A549 (cell line): ENCODE results near the gene SYTL3. TPM values are rescaled to one million over a fixed set of nuclear protein-coding genes. Genes with fewer than 3 reads are reported as not detected.

ENCODE experiments used
- ATAC-seq, 2 experiments: fragments of 200-7000 bp in 1 of 2; fragments of >200 bp in 1 of 2; cut with Nextera tagmentation in 1 of 2; cut with Tn5 transposase in 1 of 2; 3 replicates each; pipeline versions ENCODE4 v1.8.0 to v1.9.1; 2018 to 2020; ENCODE audit warnings: mild to moderate bottlenecking in 1 of 2, moderate library complexity in 1 of 2
- CTCF ChIA-PET: fragments of 300-600 bp; sonication (Branson Sonifier 250); formaldehyde crosslinking; extraction: SDS; loops from one replicate; lab custom pipeline; 2021; ENCODE audit warnings: antibody characterized with exemption, inconsistent platforms; lab: Yijun Ruan, JAX
- POLR2A ChIA-PET: fragments of 350-600 bp; formaldehyde crosslinking; extraction: SDS; loops from one replicate; lab custom pipeline; 2021; ENCODE audit warnings: antibody characterized with exemption, inconsistent platforms; lab: Yijun Ruan, JAX
- DNase-seq, 2 experiments: peaks; one replicate each; pipeline versions ENCODE4 v3.0.0 to v3.0.0-alpha.2; 2011 to 2016; ENCODE audit warnings: low read depth in 1 of 2, low spot score in 1 of 2
- FAIRE-seq: peaks from 2 replicates; lab custom pipeline; 2011; peaks lifted over from hg19 to GRCh38; lab: Jason Lieb, UNC
- H3K27ac ChIP-seq, 2 experiments: fragments of >200 bp; sonication (Bioruptor Twin); formaldehyde crosslinking; 3 replicates each; pipeline ENCODE4 v1.5.1; 2016 to 2017
- H3K4me1 ChIP-seq: fragments of >200 bp; sonication (Bioruptor Twin); formaldehyde crosslinking; 3 replicates; pipeline ENCODE4 v1.6.1; 2016
- H3K4me2 ChIP-seq: fragments of >200 bp; sonication (Bioruptor Twin); formaldehyde crosslinking; 3 replicates; pipeline ENCODE4 v1.6.1; 2016
- H3K4me3 ChIP-seq: fragments of >200 bp; sonication (Bioruptor Twin); formaldehyde crosslinking; 3 replicates; pipeline ENCODE4 v1.5.1; 2016
- H3K9me3 ChIP-seq: fragments of >200 bp; sonication (Bioruptor Twin); formaldehyde crosslinking; 3 replicates; pipeline ENCODE4 v1.6.1; 2016
- CEBPB ChIP-seq, 2 experiments: fragments of >200 bp in 1 of 2; sonication (Bioruptor Twin) in 1 of 2; formaldehyde crosslinking in 1 of 2; IDR thresholded peaks; 2 replicates each; pipeline ENCODE4 v1.6.1; 2012 to 2016
- EP300 ChIP-seq, 2 experiments: fragments of >200 bp; sonication (Bioruptor Twin); formaldehyde crosslinking; IDR thresholded peaks; 2 replicates in 1 of 2; 3 replicates in 1 of 2; pipeline ENCODE4 v1.6.1; 2016 to 2017
- HES2 ChIP-seq: fragments of >200 bp; sonication (Bioruptor Twin); formaldehyde crosslinking; IDR thresholded peaks from 2 replicates; pipeline ENCODE4 v1.6.1; 2016
- TP53 ChIP-seq: fragments of 250-450 bp; sonication (Bioruptor Pico); IDR thresholded peaks from 2 replicates; pipeline ENCODE4 v1.5.0; 2021; ENCODE audit warnings: mild to moderate bottlenecking, moderate library complexity
- WGBS: methylation state at CpG from one replicate; pipeline ENCODE4 v1.1.6; 2017; ENCODE audit errors: missing lambda C conversion rate; 5-methylcytosine and 5-hydroxymethylcytosine counted together
- polyA plus RNA-seq, 4 experiments: library from polyadenylated mRNA; depleted of rRNA in 3 of 4; stranded (reverse); fragments of >200 nt; fragmentation: RNase III in 1 of 4; extraction: RNeasy Plus Mini Kit Qiagen cat#74134 plus additional on column Dnase treatment in 1 of 4; gene quantifications; 2 replicates in 3 of 4; 3 replicates in 1 of 4; pipeline ENCODE4 v1.2.3, GENCODE V29; 2011 to 2017
- small RNA-seq, 6 experiments: library from RNA; depleted of rRNA; stranded (forward); fragments of <200 nt; gene quantifications; one replicate each; pipeline ENCODE3, GENCODE V24; 2012
- TF ChIP-seq, protein P1 (sequence below): fragments of 450-650 bp; IDR thresholded peaks from 2 replicates; pipeline ENCODE4 v1.6.1; 2014; ENCODE audit warnings: antibody characterized with exemption

SYTL3 gene
- polyA plus RNA-seq, 2 of the 4 experiments (the other 2 are of a cell fraction): 0.63 to 0.89 TPM

GRCh38 chr6:158812611-158813010, 162.8 kb downstream of the SYTL3 start:
- ATAC-seq (no peak; a peak in 1 of 6 replicates), DNase-seq (no peak), FAIRE-seq (no peak)
- CTCF ChIA-PET: interaction anchor here (1.1 to 4.5 kb wide), 5 partner anchors 14 to 160 kb away, joined by 3 to 20 read pairs (median 6); no protein-coding TSS in a partner anchor
- H3K4me2 ChIP-seq: peak overlapping the region; percentile 92
- H3K4me1 ChIP-seq: peaks cover 85% of the 10 kb centered on the region
- peak overlapping the region; percentile 17; the same call in 1 of the 3 replicates for H3K4me3 ChIP-seq
- WGBS: 49% methylated on average over 5 of the region's 5 CpGs
- H3K9me3 ChIP-seq: no peaks in the 10 kb centered on the region
- TF ChIP-seq, protein P1, sequence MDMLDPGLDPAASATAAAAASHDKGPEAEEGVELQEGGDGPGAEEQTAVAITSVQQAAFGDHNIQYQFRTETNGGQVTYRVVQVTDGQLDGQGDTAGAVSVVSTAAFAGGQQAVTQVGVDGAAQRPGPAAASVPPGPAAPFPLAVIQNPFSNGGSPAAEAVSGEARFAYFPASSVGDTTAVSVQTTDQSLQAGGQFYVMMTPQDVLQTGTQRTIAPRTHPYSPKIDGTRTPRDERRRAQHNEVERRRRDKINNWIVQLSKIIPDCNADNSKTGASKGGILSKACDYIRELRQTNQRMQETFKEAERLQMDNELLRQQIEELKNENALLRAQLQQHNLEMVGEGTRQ: no peak
- TF ChIP-seq EP300 (IDR thresholded peaks at IDR 0.05) (no peak), CEBPB (IDR thresholded peaks at IDR 0.05) (peak in 1 of 2 experiments; percentile 60; a peak in 2 of 4 replicates)
- peak overlapping the region in 1 of 2 experiments; percentile 40; a peak in 1 of 6 replicates for H3K27ac ChIP-seq
- POLR2A ChIA-PET: interaction anchor here (0.6 to 4.5 kb wide), 2 partner anchors 56 to 121 kb away, joined by 3 to 23 read pairs; no protein-coding TSS in a partner anchor

- TF ChIP-seq HES2 (no peak), TP53 (CRISPR knock-in tag) (0 out of 2 replicates have a peak, but pooled peaks have one; percentile 41)
- TF ChIP-seq, all 56 proteins: peak for 1
- ChIA-PET POLR2A (interaction anchor here (4.5 kb wide), 1 partner anchor 56 kb away, joined by 23 read pairs; no protein-coding TSS in a partner anchor), CTCF (interaction anchor here (1.1 to 4.5 kb wide), 4 partner anchors 14 to 159 kb away, joined by 3 to 20 read pairs (median 6); no protein-coding TSS in a partner anchor)
- ATAC-seq: no peak
- peaks cover 81% of the 10 kb centered on the region for H3K4me1 ChIP-seq
- H3K9me3 ChIP-seq: no peaks in the 10 kb centered on the region
- no peak for DNase-seq
- peak overlapping the region; percentile 17; the same call in 1 of the 3 replicates for H3K4me3 ChIP-seq
- peak overlapping the region; percentile 92 for H3K4me2 ChIP-seq
- FAIRE-seq: no peak
- 71% methylated on average over 3 of the region's 3 CpGs for whole genome bisulfite sequencing
- peak overlapping the region in 1 of 2 experiments; percentile 40; a peak in 1 of 6 replicates for H3K27ac ChIP-seq
Measured at GRCh38 chr6:158813032-158813431, 163.2 kb downstream of the SYTL3 start.

Small RNAs within 50 kb of the gene (small RNA-seq; reads per million reads assigned to genes)
- gene MIR3918 (0 reads per million in 6 experiments), gene MIR7161 (0 reads per million in 6 experiments)

Other genes with a start within 250 kb of the SYTL3 start
- gene TMEM181, start 90.0 kb upstream of the SYTL3 start, polyA plus RNA-seq (2011; rRNA removed): 19.9 and 21.1 TPM in 2 replicates
- gene TMEM181, start 90.0 kb upstream of the SYTL3 start, polyA plus RNA-seq (2017; fragmentation: RNase III; extraction: RNeasy Plus Mini Kit Qiagen cat#74134 plus additional on column Dnase treatment): 11.6 to 12.1 TPM (median 11.8 TPM) in 3 replicates
- 174 and 232 TPM in 2 replicates for gene DYNLT1, start 5.3 kb upstream of the SYTL3 start, polyA plus RNA-seq (2011; rRNA removed)
- gene DYNLT1, start 5.3 kb upstream of the SYTL3 start, polyA plus RNA-seq (2017; fragmentation: RNase III; extraction: RNeasy Plus Mini Kit Qiagen cat#74134 plus additional on column Dnase treatment): 130 to 136 TPM (median 133 TPM) in 3 replicates
- gene EZR, start 169.3 kb downstream of the SYTL3 start, polyA plus RNA-seq (2011; rRNA removed): 207 and 254 TPM in 2 replicates
- 219 to 259 TPM (median 219 TPM) in 3 replicates for gene EZR, start 169.3 kb downstream of the SYTL3 start, polyA plus RNA-seq (2017; fragmentation: RNase III; extraction: RNeasy Plus Mini Kit Qiagen cat#74134 plus additional on column Dnase treatment)